Measurements from ENCODE around the gene MYO1E.
"Not testable (repeated sequence)": the region's sequence is repeated elsewhere in the genome, so short reads cannot be mapped to it uniquely, and the experiment has no call there.

Gene MYO1E

GRCh38 chr15:59372352-59373211 is at the start of gene MYO1E:
Gene MYO1E, minus strand, starts transcription at chr15:59372871. Its CDS starts 371 bp downstream, at chr15:59372500.
- no peak for DNase-seq (ENCODE audit: low read depth in 2 of 2)

- DNase-seq (ENCODE audit: low read depth in 2 of 2), result no peak
These were observed 48.4 kb upstream of the MYO1E start for GRCh38 chr15:59420986-59421618.

- no peak for DNase-seq (ENCODE audit: low read depth in 2 of 2)
These were observed 47.4 kb upstream of the MYO1E start for GRCh38 chr15:59420108-59420507.

- DNase-seq (ENCODE audit: low read depth in 2 of 2), result no peak
These were observed 46.5 kb upstream of the MYO1E start for GRCh38 chr15:59419170-59419569.

GRCh38 chr15:59416816-59417215 is 44.1 kb upstream of the MYO1E start:
- DNase-seq (ENCODE audit: low read depth in 2 of 2), result no peak

- DNase-seq (ENCODE audit: low read depth in 2 of 2), result no peak
These were observed 40.9 kb upstream of the MYO1E start for GRCh38 chr15:59413577-59413976.

GRCh38 chr15:59410391-59410896 is 37.8 kb upstream of the MYO1E start:
- DNase-seq (ENCODE audit: low read depth in 2 of 2), result no peak

GRCh38 chr15:59407946-59408345 is 35.3 kb upstream of the MYO1E start:
- DNase-seq (ENCODE audit: low read depth in 2 of 2), result no peak

GRCh38 chr15:59406446-59406845 is 33.8 kb upstream of the MYO1E start:
- DNase-seq (ENCODE audit: low read depth in 2 of 2), result no peak

GRCh38 chr15:59405079-59405478 is 32.4 kb upstream of the MYO1E start:
- no peak for DNase-seq (ENCODE audit: low read depth in 2 of 2)

GRCh38 chr15:59401824-59402569 is 29.3 kb upstream of the MYO1E start:
- DNase-seq (ENCODE audit: low read depth in 2 of 2), result no peak

- not testable (repeated sequence) for DNase-seq (ENCODE audit: low read depth in 2 of 2)
These were observed 28.6 kb upstream of the MYO1E start for GRCh38 chr15:59401051-59401823.

GRCh38 chr15:59400103-59400813 is 27.6 kb upstream of the MYO1E start:
- DNase-seq (ENCODE audit: low read depth in 2 of 2), result no peak

- no peak for DNase-seq (ENCODE audit: low read depth in 2 of 2)
These were observed 26.9 kb upstream of the MYO1E start for GRCh38 chr15:59399465-59400102.

- no peak for DNase-seq (ENCODE audit: low read depth in 2 of 2)
These were observed 25.5 kb upstream of the MYO1E start for GRCh38 chr15:59398220-59398619.

- no peak for DNase-seq (ENCODE audit: low read depth in 2 of 2)
These were observed 24.0 kb upstream of the MYO1E start for GRCh38 chr15:59396679-59397078.

- no peak for DNase-seq (ENCODE audit: low read depth in 2 of 2)
These were observed 23.5 kb upstream of the MYO1E start for GRCh38 chr15:59396211-59396610.

- no peak for DNase-seq (ENCODE audit: low read depth in 2 of 2)
These were observed 21.5 kb upstream of the MYO1E start for GRCh38 chr15:59394166-59394661.

GRCh38 chr15:59392299-59392698 is 19.6 kb upstream of the MYO1E start:
- no peak for DNase-seq (ENCODE audit: low read depth in 2 of 2)

- no peak for DNase-seq (ENCODE audit: low read depth in 2 of 2)
These were observed 16.0 kb upstream of the MYO1E start for GRCh38 chr15:59388670-59389069.

Data from stimulated activated CD8-positive, alpha-beta memory T cell treated with anti-CD3 and anti-CD28 coated beads, Interleukin-2, amount 100 ng/mL, for 1 hour (primary cell).